A549 (cell line): ENCODE measurements around the gene RYR3.

Experiments
- CTCF ChIP-seq: fragments of >200 bp; sonication (Bioruptor Twin); formaldehyde crosslinking; IDR thresholded peaks from 3 replicates; pipeline ENCODE4 v1.5.1; 2016
- SMC3 ChIP-seq: fragments of >200 bp; sonication (Bioruptor Twin); formaldehyde crosslinking; IDR thresholded peaks from 3 replicates; pipeline ENCODE4 v1.6.1; 2018; ENCODE audit warnings: inconsistent platforms

GRCh38 chr15:33398555-33398954 is 87.8 kb downstream of the RYR3 start:
- TF ChIP-seq CTCF (no peak), SMC3 (no peak)
